A549 (cell line): ENCODE data around the gene PTGES3L.

Experiments
- CEBPB ChIP-seq, 2 experiments: fragments of >200 bp in 1 of 2; sonication (Bioruptor Twin) in 1 of 2; formaldehyde crosslinking in 1 of 2; IDR thresholded peaks; 2 replicates each; pipeline ENCODE4 v1.6.1; 2012 to 2016
- TF ChIP-seq, protein P1 (sequence below): IDR thresholded peaks from 2 replicates; pipeline ENCODE4 v1.6.1; 2012
- TF ChIP-seq, protein P2 (sequence below): fragments of 250-450 bp; sonication (Bioruptor Pico); IDR thresholded peaks from 2 replicates; pipeline ENCODE4 v1.5.0; 2021; ENCODE audit warnings: mild to moderate bottlenecking, moderate library complexity, borderline replicate concordance

DNA sequence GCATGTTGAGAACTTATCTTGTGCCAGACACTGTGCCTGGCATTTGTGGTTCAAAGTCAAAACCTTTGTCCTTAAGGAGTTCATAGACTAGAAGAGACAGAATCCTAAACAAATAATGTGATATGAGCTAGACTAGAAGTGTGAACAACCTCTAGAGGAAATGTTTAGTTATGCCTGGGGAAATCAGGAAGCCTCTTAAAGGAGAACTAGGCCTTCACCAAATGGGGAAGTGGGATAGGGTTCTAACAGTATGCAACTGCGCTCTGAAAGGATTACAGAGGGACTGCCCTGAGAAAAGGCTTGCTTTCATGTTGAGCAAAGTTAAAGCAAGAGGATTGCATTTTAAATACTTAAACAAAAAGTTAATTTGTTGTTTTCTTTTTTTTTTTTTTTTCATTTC lies 5.3 kb upstream of the PTGES3L start:
- TF ChIP-seq, protein P1, sequence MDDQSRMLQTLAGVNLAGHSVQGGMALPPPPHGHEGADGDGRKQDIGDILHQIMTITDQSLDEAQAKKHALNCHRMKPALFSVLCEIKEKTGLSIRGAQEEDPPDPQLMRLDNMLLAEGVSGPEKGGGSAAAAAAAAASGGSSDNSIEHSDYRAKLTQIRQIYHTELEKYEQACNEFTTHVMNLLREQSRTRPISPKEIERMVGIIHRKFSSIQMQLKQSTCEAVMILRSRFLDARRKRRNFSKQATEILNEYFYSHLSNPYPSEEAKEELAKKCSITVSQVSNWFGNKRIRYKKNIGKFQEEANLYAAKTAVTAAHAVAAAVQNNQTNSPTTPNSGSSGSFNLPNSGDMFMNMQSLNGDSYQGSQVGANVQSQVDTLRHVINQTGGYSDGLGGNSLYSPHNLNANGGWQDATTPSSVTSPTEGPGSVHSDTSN: no peak
- TF ChIP-seq CEBPB (IDR thresholded peaks at IDR 0.05): no peak
- TF ChIP-seq, protein P2, sequence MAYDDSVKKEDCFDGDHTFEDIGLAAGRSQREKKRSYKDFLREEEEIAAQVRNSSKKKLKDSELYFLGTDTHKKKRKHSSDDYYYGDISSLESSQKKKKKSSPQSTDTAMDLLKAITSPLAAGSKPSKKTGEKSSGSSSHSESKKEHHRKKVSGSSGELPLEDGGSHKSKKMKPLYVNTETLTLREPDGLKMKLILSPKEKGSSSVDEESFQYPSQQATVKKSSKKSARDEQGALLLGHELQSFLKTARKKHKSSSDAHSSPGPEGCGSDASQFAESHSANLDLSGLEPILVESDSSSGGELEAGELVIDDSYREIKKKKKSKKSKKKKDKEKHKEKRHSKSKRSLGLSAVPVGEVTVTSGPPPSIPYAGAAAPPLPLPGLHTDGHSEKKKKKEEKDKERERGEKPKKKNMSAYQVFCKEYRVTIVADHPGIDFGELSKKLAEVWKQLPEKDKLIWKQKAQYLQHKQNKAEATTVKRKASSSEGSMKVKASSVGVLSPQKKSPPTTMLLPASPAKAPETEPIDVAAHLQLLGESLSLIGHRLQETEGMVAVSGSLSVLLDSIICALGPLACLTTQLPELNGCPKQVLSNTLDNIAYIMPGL (CRISPR knock-in tag): no peak
